A549 (cell line): ENCODE results near the gene PPP6R3. TPM values are rescaled to one million over a fixed set of nuclear protein-coding genes. Genes with fewer than 3 reads are reported as not detected.
A peak's percentile ranks its signal among the peaks of the same experiment; 100 is the strongest.

Experiments used
- ATAC-seq, 2 experiments: fragments of 200-7000 bp in 1 of 2; fragments of >200 bp in 1 of 2; cut with Nextera tagmentation in 1 of 2; cut with Tn5 transposase in 1 of 2; 3 replicates each; pipeline versions ENCODE4 v1.8.0 to v1.9.1; 2018 to 2020; ENCODE audit warnings: mild to moderate bottlenecking in 1 of 2, moderate library complexity in 1 of 2
- CTCF ChIA-PET: fragments of 300-600 bp; sonication (Branson Sonifier 250); formaldehyde crosslinking; extraction: SDS; loops from one replicate; lab custom pipeline; 2021; ENCODE audit warnings: antibody characterized with exemption, inconsistent platforms; lab: Yijun Ruan, JAX
- POLR2A ChIA-PET: fragments of 350-600 bp; formaldehyde crosslinking; extraction: SDS; loops from one replicate; lab custom pipeline; 2021; ENCODE audit warnings: antibody characterized with exemption, inconsistent platforms; lab: Yijun Ruan, JAX
- DNase-seq, 2 experiments: peaks; one replicate each; pipeline versions ENCODE4 v3.0.0 to v3.0.0-alpha.2; 2011 to 2016; ENCODE audit warnings: low read depth in 1 of 2, low spot score in 1 of 2
- FAIRE-seq: peaks from 2 replicates; lab custom pipeline; 2011; peaks lifted over from hg19 to GRCh38; lab: Jason Lieb, UNC
- H3K27ac ChIP-seq, 2 experiments: fragments of >200 bp; sonication (Bioruptor Twin); formaldehyde crosslinking; 3 replicates each; pipeline ENCODE4 v1.5.1; 2016 to 2017
- H3K4me1 ChIP-seq: fragments of >200 bp; sonication (Bioruptor Twin); formaldehyde crosslinking; 3 replicates; pipeline ENCODE4 v1.6.1; 2016
- H3K4me2 ChIP-seq: fragments of >200 bp; sonication (Bioruptor Twin); formaldehyde crosslinking; 3 replicates; pipeline ENCODE4 v1.6.1; 2016
- H3K4me3 ChIP-seq: fragments of >200 bp; sonication (Bioruptor Twin); formaldehyde crosslinking; 3 replicates; pipeline ENCODE4 v1.5.1; 2016
- H3K9me3 ChIP-seq: fragments of >200 bp; sonication (Bioruptor Twin); formaldehyde crosslinking; 3 replicates; pipeline ENCODE4 v1.6.1; 2016
- BHLHE40 ChIP-seq: IDR thresholded peaks from 2 replicates; pipeline ENCODE4 v1.6.1; 2012; ENCODE audit warnings: low read depth, low read length, inconsistent platforms
- CHD4 ChIP-seq: fragments of 200-600 bp; sonication (generic); IDR thresholded peaks from 2 replicates; pipeline ENCODE4 v1.6.1; 2016; ENCODE audit warnings: antibody characterized with exemption, mild to moderate bottlenecking, borderline replicate concordance
- E2F6 ChIP-seq: IDR thresholded peaks from 2 replicates; pipeline ENCODE4 v1.6.1; 2012; ENCODE audit warnings: low read depth, borderline replicate concordance
- EHF ChIP-seq: fragments of 250-450 bp; sonication (Bioruptor Pico); IDR thresholded peaks from 2 replicates; pipeline ENCODE4 v1.5.0; 2020; ENCODE audit warnings: mild to moderate bottlenecking
- EHMT2 ChIP-seq: fragments of 200-600 bp; sonication (generic); IDR thresholded peaks from 2 replicates; pipeline ENCODE4 v1.6.1; 2016; ENCODE audit warnings: antibody characterized with exemption, low read depth, mild to moderate bottlenecking, moderate library complexity
- ELK1 ChIP-seq: fragments of 150-350 bp; IDR thresholded peaks from 2 replicates; pipeline ENCODE4 v1.6.1; 2014; ENCODE audit warnings: low read depth, mild to moderate bottlenecking, low read length
- FOXS1 ChIP-seq: fragments of 250-450 bp; sonication (Bioruptor Pico); IDR thresholded peaks from 2 replicates; pipeline ENCODE4 v1.5.0; 2020; ENCODE audit warnings: mild to moderate bottlenecking, moderate library complexity
- HDAC2 ChIP-seq: fragments of 200-600 bp; sonication (generic); IDR thresholded peaks from 2 replicates; pipeline ENCODE4 v1.6.1; 2016
- HES2 ChIP-seq: fragments of >200 bp; sonication (Bioruptor Twin); formaldehyde crosslinking; IDR thresholded peaks from 2 replicates; pipeline ENCODE4 v1.6.1; 2016
- HEYL ChIP-seq: fragments of 250-450 bp; sonication (Bioruptor Pico); IDR thresholded peaks from 2 replicates; pipeline ENCODE4 v1.8.0; 2021; ENCODE audit warnings: mild to moderate bottlenecking, moderate library complexity
- HOXA7 ChIP-seq: fragments of 250-450 bp; sonication (Bioruptor Pico); IDR thresholded peaks from 2 replicates; pipeline ENCODE4 v1.5.0; 2020; ENCODE audit warnings: mild to moderate bottlenecking, moderate library complexity
- HOXB5 ChIP-seq: fragments of 250-450 bp; sonication (Bioruptor Pico); IDR thresholded peaks from 2 replicates; pipeline ENCODE4 v1.5.0; 2020; ENCODE audit warnings: mild to moderate bottlenecking, moderate library complexity
- KDM1A ChIP-seq: fragments of 200-600 bp; sonication (generic); IDR thresholded peaks from 2 replicates; pipeline ENCODE4 v1.6.1; 2016; ENCODE audit warnings: low read depth, mild to moderate bottlenecking
- MAFK ChIP-seq: fragments of 450-650 bp; IDR thresholded peaks from 2 replicates; pipeline ENCODE4 v1.6.1; 2014; ENCODE audit not compliant: partially characterized antibody
- MYC ChIP-seq: IDR thresholded peaks from 2 replicates; pipeline ENCODE4 v1.6.1; 2012; ENCODE audit warnings: mild to moderate bottlenecking, inconsistent platforms, low read length, improper control_type of control experiment, borderline replicate concordance
- NPAS2 ChIP-seq: fragments of 250-450 bp; sonication (Bioruptor Pico); IDR thresholded peaks from 2 replicates; pipeline ENCODE4 v1.8.0; 2022; ENCODE audit warnings: mild to moderate bottlenecking, moderate library complexity, borderline replicate concordance
- NR3C1 ChIP-seq: fragments of >200 bp; sonication (Bioruptor Twin); formaldehyde crosslinking; IDR thresholded peaks from 3 replicates; pipeline ENCODE4 v1.6.1; 2017
- POLR2A ChIP-seq: IDR thresholded peaks from 2 replicates; pipeline ENCODE4 v1.6.1; 2012; ENCODE audit warnings: mild to moderate bottlenecking, low read length
- POLR2AphosphoS2 ChIP-seq: conservative IDR thresholded peaks from 2 replicates; pipeline ENCODE4 v1.6.1; 2012; ENCODE audit warnings: low read length, improper control_type of control experiment, inconsistent platforms
- RARB ChIP-seq: fragments of 250-450 bp; sonication (Bioruptor Pico); IDR thresholded peaks from 2 replicates; pipeline ENCODE4 v1.8.0; 2021; ENCODE audit warnings: mild to moderate bottlenecking, moderate library complexity
- REST ChIP-seq: fragments of 200-600 bp; sonication (generic); IDR thresholded peaks from 2 replicates; pipeline ENCODE4 v1.6.1; 2016; ENCODE audit warnings: antibody characterized with exemption, mild to moderate bottlenecking, moderate library complexity
- RNF2 ChIP-seq: fragments of 200-600 bp; sonication (generic); IDR thresholded peaks from 2 replicates; pipeline ENCODE4 v1.6.1; 2016; ENCODE audit warnings: low read depth, mild to moderate bottlenecking, antibody characterized with exemption, moderate library complexity, borderline replicate concordance
- TFCP2L1 ChIP-seq: fragments of 250-450 bp; sonication (Bioruptor Pico); IDR thresholded peaks from 2 replicates; pipeline ENCODE4 v1.5.0; 2021; ENCODE audit warnings: mild to moderate bottlenecking
- ZNF302 ChIP-seq: fragments of 250-450 bp; sonication (Bioruptor Pico); IDR thresholded peaks from 2 replicates; pipeline ENCODE4 v1.9.0; 2021; ENCODE audit warnings: inconsistent platforms, mild to moderate bottlenecking, moderate library complexity
- ZSCAN20 ChIP-seq: fragments of 250-450 bp; sonication (Bioruptor Pico); IDR thresholded peaks from 2 replicates; pipeline ENCODE4 v1.8.0; 2022; ENCODE audit warnings: mild to moderate bottlenecking, moderate library complexity
- WGBS: methylation state at CpG from one replicate; pipeline ENCODE4 v1.1.6; 2017; ENCODE audit errors: missing lambda C conversion rate; 5-methylcytosine and 5-hydroxymethylcytosine counted together
- polyA plus RNA-seq, 4 experiments: library from polyadenylated mRNA; depleted of rRNA in 3 of 4; stranded (reverse); fragments of >200 nt; fragmentation: RNase III in 1 of 4; extraction: RNeasy Plus Mini Kit Qiagen cat#74134 plus additional on column Dnase treatment in 1 of 4; gene quantifications; 2 replicates in 3 of 4; 3 replicates in 1 of 4; pipeline ENCODE4 v1.2.3, GENCODE V29; 2011 to 2017

PPP6R3 gene
- polyA plus RNA-seq, 2 of the 4 experiments (the other 2 are of a cell fraction) = 69.7 to 114 TPM

- Histone ChIP-seq H3K27ac (no peak overlapping the region), H3K4me2 (no peak overlapping the region), H3K4me1 (no peaks in the 10 kb centered on the region), H3K4me3 (no peak overlapping the region), H3K9me3 (no peaks in the 10 kb centered on the region)
- 0 out of 6 replicates have a peak, but pooled peaks of 1 of the 2 experiments have one; percentile 33 for ATAC-seq
- DNase-seq = no peak
- CTCF ChIA-PET = no interaction called here
- POLR2A ChIA-PET = no interaction called here
- WGBS = 73% methylated on average over 7 of the region's 7 CpGs
- no peak for FAIRE-seq
- TF ChIP-seq ZSCAN20 (CRISPR knock-in tag) (no peak), EHF (CRISPR knock-in tag) (no peak), HOXB5 (CRISPR knock-in tag) (no peak), RNF2 (no peak), KDM1A (no peak), ZNF302 (no peak), FOXS1 (CRISPR knock-in tag) (no peak), REST (no peak), ELK1 (no peak), RARB (CRISPR knock-in tag) (no peak), HEYL (CRISPR knock-in tag) (no peak), HES2 (no peak), POLR2AphosphoS2 (no peak), BHLHE40 (no peak), MAFK (no peak), EHMT2 (no peak), CHD4 (no peak)
These were observed 138.5 kb downstream of the PPP6R3 start for GRCh38 chr11:68598816-68599653.

- WGBS = 88% methylated on average over 7 of the region's 7 CpGs
- no peak for TF ChIP-seq E2F6
- TF ChIP-seq HOXA7 (CRISPR knock-in tag) = no peak
- no peak for TF ChIP-seq NPAS2 (CRISPR knock-in tag)
- no peak for TF ChIP-seq MYC
- TF ChIP-seq POLR2A = no peak
- TF ChIP-seq HDAC2 = no peak
- TF ChIP-seq HES2 = no peak
- TF ChIP-seq HOXB5 (CRISPR knock-in tag) = no peak
- TF ChIP-seq CHD4 = no peak
- TF ChIP-seq NR3C1 = no peak
- no peak for TF ChIP-seq TFCP2L1 (CRISPR knock-in tag)
- Histone ChIP-seq H3K4me1 (no peaks in the 10 kb centered on the region), H3K4me3 (no peak overlapping the region), H3K9me3 (no peaks in the 10 kb centered on the region), H3K27ac (no peak overlapping the region), H3K4me2 (no peak overlapping the region)
- POLR2A ChIA-PET = interaction anchor here (0.6 kb wide), 1 partner anchor 141 kb away, joined by 3 read pairs; the partner anchor contains the start of gene PPP6R3
- FAIRE-seq (no peak), ATAC-seq (no peak), DNase-seq (no peak)
- CTCF ChIA-PET = interaction anchor here (2.7 kb wide), 1 partner anchor 10 kb away, joined by 13 read pairs; no protein-coding TSS in a partner anchor
These were observed 140.6 kb downstream of the PPP6R3 start for GRCh38 chr11:68601147-68601546.
